ENCODE measurements around the gene STRIP1.
"Not testable (repeated sequence)": the region's sequence is repeated elsewhere in the genome, so short reads cannot be mapped to it uniquely, and the experiment has no call there.

Gene STRIP1

DNA sequence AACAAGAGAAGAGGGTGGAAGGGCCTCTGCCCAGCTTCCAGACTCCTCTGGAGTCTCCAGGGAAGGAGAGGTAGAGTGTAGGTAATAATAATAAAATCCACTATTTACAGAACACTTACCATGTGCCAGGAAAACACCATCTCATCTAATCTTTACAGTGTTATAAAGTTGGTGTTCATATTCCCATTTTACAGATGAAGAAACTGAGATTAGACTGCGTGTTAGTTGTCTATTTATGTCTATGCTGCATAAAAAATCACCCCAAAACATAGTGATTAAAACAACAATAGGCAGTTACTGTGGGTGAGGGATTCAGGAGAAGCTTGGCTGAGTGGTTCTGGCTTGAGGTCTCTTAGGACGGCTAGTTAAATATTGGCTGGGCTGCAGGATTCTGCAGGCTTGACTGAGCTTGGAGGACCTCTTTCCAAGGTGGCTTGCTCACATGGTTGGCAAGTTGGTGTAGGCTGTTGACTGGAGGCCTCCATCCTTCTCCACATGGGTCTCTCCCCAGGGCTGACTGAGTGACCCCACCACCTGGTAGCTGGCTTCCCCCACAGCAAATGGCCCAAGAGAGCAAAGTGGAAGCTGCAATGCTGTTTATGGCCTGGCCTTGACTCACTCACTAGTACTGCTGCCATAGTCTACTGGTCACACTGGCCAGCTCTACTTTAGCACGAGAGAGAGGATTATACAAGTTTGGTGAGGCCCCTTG is 42.5 kb downstream of the STRIP1 start:
- Histone ChIP-seq H3K9me3 (no peaks in the 10 kb centered on the region), H3K4me1 (no peaks in the 10 kb centered on the region), H3K4me3 (no peak overlapping the region), H3K36me3 (replicated peaks) (no peaks in the 10 kb centered on the region), H3K27me3 (ENCODE audit: low read depth) (peaks cover 20% of the 10 kb centered on the region)
- in situ Hi-C loops (cut with MboI; ENCODE audit: low sequenced_read_pairs), result no loop called here
- no peak for DNase-seq (ENCODE audit: low spot score in 2 of 2)

DNA sequence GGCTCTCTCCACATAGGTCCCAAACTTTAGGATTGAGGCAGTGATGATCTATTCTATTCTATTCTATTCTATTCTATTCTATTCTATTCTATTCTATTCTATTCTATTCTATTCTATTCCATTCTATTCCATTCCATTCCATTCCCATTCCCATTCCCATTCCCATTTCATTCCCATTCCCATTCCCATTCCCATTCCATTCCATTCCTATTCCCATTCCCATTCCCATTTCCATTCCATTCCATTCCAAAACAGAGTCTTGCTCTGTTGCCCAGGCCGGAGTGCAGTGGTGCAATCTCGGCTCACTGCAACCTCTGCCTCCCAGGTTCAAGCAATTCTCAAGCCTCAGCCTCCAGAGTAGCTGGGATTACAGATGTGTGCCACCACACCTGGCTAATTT is 45.6 kb downstream of the STRIP1 start:
- H3K36me3 ChIP-seq (replicated peaks); H3K4me1 ChIP-seq; in situ Hi-C loops (cut with MboI; ENCODE audit: low sequenced_read_pairs); H3K4me3 ChIP-seq; H3K9me3 ChIP-seq; DNase-seq (ENCODE audit: low spot score in 2 of 2): not testable (repeated sequence)
- H3K27me3 ChIP-seq (ENCODE audit: low read depth), result peaks cover 36% of the 10 kb centered on the region

DNA sequence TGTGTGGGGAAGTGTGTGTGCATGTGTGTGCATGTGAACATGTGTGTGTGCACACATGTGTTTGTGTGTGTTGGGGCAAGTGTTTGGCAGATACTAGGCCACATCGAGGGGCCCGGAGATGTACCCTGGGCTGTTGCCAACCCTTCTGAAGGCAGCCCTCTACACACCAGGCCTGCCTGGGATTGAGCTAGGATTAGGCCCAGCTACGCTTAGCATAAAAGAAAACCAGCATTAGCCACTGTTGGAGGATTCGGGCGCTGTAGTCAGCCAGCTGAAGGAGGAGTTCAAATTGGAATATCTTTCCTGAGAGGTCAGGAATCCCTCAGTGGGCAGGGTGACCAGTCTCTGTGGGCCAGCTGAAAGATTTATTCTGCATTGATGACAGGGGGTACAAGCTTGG is 46.6 kb downstream of the STRIP1 start:
- no peaks in the 10 kb centered on the region for H3K36me3 ChIP-seq (replicated peaks)
- peaks cover 47% of the 10 kb centered on the region for H3K27me3 ChIP-seq (ENCODE audit: low read depth)
- peaks cover 7% of the 10 kb centered on the region for H3K4me1 ChIP-seq
- DNase-seq (ENCODE audit: low spot score in 2 of 2), result no peak
- in situ Hi-C loops (cut with MboI; ENCODE audit: low sequenced_read_pairs), result no loop called here
- no peaks in the 10 kb centered on the region for H3K9me3 ChIP-seq
- H3K4me3 ChIP-seq, result no peak overlapping the region

DNA sequence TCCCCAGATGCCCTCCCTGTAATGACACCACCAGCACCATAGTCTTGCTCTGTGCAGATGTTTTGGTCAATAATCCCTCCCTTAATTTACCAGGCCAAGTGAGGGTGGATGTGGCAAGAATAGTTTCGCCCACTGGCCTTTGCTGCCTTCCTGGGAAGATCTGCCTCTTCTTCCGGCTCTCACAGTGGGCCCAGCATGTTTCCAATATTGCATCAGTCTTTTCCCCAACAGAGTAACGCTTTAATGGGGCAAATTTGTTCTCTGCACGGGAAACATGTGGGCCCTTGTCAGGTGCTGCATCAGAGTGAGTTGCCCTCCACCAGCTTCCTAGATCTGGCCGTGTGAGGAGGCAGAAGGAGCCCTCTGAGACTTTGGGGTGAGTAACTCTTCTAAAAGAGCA is 48.1 kb downstream of the STRIP1 start:
- H3K4me3 ChIP-seq, result no peak overlapping the region
- peaks cover 53% of the 10 kb centered on the region for H3K27me3 ChIP-seq (ENCODE audit: low read depth)
- no peak for DNase-seq (ENCODE audit: low spot score in 2 of 2)
- in situ Hi-C loops (cut with MboI; ENCODE audit: low sequenced_read_pairs), result no loop called here
- H3K4me1 ChIP-seq, result peaks cover 7% of the 10 kb centered on the region
- no peaks in the 10 kb centered on the region for H3K36me3 ChIP-seq (replicated peaks)
- H3K9me3 ChIP-seq, result no peaks in the 10 kb centered on the region

DNA sequence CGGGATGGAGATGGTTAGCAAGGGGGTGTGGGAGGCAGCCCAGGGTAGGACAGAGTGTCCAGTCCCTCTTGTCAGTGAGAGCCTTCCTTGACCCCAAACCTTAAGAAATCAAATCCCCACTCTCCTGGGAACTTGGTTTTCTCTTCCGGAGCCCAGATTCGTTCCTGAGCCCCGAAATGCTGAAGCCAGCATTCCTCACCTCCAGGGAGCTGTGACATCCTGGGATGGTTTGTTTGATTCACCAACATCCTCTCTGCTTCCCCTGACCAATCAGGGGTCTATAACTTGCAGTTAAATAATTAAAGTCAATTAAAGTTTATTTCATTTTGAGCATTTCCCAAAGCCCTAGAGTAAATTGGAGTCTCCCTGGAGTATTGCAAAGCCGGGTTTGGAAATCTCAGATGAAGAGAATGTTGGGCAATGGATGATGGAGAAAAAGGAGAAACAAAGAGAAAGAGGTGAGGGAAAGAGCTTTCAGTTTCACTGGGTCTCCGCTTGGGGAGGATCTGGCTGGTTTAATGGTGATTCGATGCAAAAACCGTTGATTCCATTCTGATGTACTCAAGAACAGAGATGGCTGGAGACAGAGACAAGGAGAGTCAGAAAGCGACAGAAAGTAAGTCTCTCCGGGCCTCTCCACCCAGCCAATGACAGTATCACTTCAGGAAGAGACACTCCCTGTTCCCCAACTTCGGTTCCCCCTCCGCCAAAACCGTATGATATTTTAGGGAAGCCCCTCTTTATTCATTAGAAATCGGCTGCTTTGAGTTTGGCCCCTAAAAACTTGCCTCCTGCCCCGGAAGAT is 48.8 kb downstream of the STRIP1 start:
- Histone ChIP-seq H3K4me3 (no peak overlapping the region), H3K36me3 (replicated peaks) (no peaks in the 10 kb centered on the region), H3K9me3 (no peaks in the 10 kb centered on the region), H3K4me1 (peaks cover 7% of the 10 kb centered on the region), H3K27me3 (ENCODE audit: low read depth) (peaks cover 56% of the 10 kb centered on the region)
- no peak for DNase-seq (ENCODE audit: low spot score in 2 of 2)
- in situ Hi-C loops (cut with MboI; ENCODE audit: low sequenced_read_pairs), result no loop called here

DNA sequence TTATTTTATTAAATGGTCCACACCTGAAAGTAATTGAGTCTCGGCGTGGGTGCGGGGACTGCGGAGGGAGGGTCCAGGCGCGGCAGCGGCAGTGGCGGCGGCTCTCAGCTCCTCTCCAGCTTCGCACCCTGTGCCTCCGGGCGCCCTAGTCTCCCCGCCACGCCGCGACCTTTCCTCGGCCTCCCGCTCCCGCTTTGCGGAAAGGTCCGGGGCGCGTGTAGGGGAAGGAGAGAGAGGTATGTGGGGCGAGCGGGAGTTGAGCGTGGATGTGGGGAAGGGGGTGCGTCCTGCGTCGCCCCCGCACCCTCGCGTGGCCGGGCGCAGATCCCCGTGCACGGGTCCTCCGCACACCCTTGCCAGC is 49.4 kb downstream of the STRIP1 start:
- peaks cover 56% of the 10 kb centered on the region for H3K27me3 ChIP-seq (ENCODE audit: low read depth)
- H3K4me1 ChIP-seq, result peaks cover 7% of the 10 kb centered on the region
- H3K36me3 ChIP-seq (replicated peaks), result no peaks in the 10 kb centered on the region
- no peaks in the 10 kb centered on the region for H3K9me3 ChIP-seq
- in situ Hi-C loops (cut with MboI; ENCODE audit: low sequenced_read_pairs), result no loop called here
- DNase-seq (ENCODE audit: low spot score in 2 of 2), result no peak
- peak overlapping the region; percentile 21 for H3K4me3 ChIP-seq

DNA sequence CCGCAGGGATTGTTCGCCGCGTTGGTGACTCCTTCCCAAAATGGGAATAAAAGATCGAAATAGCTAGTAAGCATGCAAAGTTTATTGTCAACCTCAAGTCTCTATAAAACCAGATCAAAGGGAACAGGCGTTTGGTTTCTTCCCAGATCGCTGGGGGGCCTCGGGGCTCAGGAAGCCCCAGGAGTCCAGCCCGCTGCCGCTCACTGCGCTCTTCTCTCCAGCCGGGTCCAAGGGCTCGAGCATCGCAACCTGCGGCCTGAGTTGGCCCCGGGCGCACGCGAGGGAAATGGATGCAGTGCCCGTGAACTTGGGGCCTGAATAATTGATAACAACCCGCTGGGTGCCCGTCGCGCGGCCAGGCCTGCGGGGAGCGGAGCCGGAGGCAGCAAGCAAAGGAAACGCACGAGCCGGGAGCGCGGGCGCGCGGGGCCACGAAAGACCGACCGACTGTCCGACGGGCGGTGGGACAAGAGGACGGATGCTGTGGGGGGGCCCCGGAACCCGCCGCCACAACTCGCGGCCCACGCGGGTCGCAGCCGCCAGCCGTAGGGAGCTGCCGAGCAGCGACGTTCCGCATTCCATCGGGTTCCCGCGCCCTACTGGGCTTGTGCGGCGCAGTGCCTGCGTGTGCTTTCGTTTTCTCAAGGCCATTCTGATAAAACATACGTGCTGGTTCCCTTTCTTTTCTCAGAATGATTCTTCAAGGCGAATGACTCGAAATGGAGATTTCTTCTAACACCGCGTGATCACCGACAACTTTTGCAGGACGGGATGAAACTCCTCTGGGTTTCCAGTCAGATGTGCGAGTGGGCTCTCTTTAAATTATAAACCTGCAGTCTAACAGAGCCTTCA is 50.0 kb downstream of the STRIP1 start:
- Histone ChIP-seq H3K27me3 (ENCODE audit: low read depth) (peaks cover 56% of the 10 kb centered on the region), H3K4me3 (peak overlapping the region; percentile 21), H3K36me3 (replicated peaks) (no peaks in the 10 kb centered on the region), H3K4me1 (peaks cover 7% of the 10 kb centered on the region), H3K9me3 (no peaks in the 10 kb centered on the region)
- DNase-seq (ENCODE audit: low spot score in 2 of 2), result peak in 1 of 2 experiments; percentile 33
- in situ Hi-C loops (cut with MboI; ENCODE audit: low sequenced_read_pairs), result no loop called here

DNA sequence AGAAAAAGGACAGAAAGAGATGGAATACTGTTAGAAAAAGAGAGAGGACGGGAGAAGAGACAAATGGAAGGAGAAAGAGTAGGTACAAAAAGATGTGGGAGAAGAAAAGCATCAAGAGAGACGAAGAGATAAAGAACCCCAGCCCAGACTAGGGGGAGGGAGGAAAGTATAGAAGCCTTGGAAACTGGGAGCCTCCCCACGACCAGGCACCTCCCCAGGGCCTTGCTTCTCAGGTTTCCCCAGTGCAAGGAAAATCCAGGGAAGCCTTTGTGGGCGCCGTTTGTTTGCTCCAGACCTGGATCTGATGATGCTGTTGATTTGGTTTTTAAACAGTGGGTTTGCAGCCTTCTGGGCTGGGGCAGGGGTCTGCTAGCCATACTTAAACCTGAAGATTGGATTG is 51.2 kb downstream of the STRIP1 start:
- Histone ChIP-seq H3K4me3 (no peak overlapping the region), H3K36me3 (replicated peaks) (no peaks in the 10 kb centered on the region), H3K4me1 (peaks cover 7% of the 10 kb centered on the region), H3K9me3 (no peaks in the 10 kb centered on the region), H3K27me3 (ENCODE audit: low read depth) (peaks cover 56% of the 10 kb centered on the region)
- no peak for DNase-seq (ENCODE audit: low spot score in 2 of 2)
- in situ Hi-C loops (cut with MboI; ENCODE audit: low sequenced_read_pairs), result no loop called here

DNA sequence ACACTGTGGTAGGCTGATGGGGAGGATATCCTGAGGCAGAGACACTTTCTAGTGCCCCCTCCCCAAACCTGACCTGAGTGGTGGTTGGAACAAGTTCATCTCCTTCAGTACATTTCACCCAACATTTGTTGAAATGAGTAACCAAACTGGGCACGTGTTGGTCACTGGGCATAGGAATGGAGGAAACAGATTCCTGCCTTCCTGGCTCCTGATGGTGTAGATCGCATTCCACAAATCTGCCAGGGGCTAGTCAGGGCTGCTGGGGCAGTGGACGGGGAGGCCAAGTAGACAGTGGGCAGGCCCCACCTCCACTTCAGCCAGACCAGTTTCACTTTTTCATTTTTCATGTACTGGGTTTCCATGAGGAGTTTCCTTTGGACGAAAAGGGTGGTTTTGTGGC is 52.5 kb downstream of the STRIP1 start:
- H3K36me3 ChIP-seq (replicated peaks), result no peaks in the 10 kb centered on the region
- peaks cover 7% of the 10 kb centered on the region for H3K4me1 ChIP-seq
- in situ Hi-C loops (cut with MboI; ENCODE audit: low sequenced_read_pairs), result no loop called here
- H3K9me3 ChIP-seq, result no peaks in the 10 kb centered on the region
- peaks cover 52% of the 10 kb centered on the region for H3K27me3 ChIP-seq (ENCODE audit: low read depth)
- H3K4me3 ChIP-seq, result no peak overlapping the region
- DNase-seq (ENCODE audit: low spot score in 2 of 2), result no peak

DNA sequence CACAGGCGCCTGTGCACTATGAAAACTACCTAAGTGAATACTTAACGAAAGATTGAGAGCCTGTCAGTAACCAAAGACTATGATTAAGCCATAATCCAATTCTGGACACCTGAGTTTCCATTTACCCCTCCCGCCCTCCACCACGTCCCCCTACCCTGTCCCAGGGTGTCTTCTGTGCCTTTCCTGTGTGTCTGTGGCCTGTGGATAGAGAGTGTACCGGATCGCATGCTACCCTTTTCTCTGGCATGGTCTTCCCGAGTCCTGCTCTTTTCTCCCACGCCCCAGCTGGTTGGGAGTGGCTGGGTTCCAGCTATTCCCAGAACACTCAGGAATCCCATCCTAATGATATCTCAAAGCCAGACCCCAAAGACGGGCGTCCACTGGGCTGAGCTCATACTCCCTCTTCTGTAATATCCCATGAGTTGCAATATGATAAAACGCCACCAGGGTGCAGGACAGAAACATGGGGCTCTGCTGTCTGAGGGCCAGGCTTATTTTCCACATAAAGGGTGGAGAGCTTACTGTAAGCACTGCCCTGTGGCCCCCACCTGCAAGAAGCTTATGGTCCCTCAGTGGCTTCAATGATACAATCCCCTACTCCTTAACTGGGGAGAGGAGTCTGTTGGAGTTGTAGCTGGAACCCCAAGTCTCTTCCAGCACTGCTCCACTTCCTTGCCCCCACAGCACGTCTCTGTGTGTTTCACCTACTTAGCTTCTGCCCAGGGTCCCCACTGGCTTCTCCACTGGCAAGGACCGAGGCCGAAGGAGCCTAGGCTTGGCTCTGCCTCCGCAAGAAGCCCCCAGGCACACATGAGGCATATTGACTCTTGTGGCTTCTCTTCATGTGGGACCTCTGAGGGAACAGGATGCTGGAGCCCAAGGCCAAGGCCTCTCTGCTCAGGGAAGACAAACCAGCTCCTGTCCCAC is 53.7 kb downstream of the STRIP1 start:
- H3K27me3 ChIP-seq (ENCODE audit: low read depth), result peaks cover 42% of the 10 kb centered on the region

DNA sequence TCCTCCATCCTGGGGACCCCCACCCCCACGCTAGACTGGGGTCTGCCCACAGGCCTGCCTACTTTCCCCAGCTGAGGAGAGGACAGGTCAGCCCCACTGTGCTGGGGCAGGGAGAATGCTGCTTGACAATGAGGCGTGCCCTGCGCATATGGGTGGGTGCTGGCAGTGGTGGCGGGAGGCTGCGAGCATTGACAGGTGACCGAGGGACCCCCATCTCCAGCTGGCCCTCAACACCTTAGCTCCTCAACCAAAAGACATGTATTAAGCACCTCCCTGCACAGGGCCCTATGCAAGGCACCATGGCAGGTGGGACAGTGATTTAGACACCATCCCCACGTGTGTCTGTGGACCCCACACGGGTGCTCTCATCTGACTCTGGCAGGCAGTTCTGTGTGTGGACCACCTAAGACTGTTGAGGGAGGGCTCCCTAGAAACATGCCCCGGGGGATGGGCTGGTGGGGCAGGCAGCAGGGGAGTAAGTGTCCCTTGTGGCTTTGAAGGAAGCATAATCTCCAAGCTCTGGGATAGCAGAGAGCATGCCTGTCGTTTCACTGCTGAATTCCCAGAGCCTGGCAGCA is 54.4 kb downstream of the STRIP1 start:
- in situ Hi-C loops (cut with MboI; ENCODE audit: low sequenced_read_pairs), result no loop called here
- H3K27me3 ChIP-seq (ENCODE audit: low read depth), result peaks cover 34% of the 10 kb centered on the region
- H3K9me3 ChIP-seq, result no peaks in the 10 kb centered on the region
- no peak overlapping the region for H3K4me3 ChIP-seq
- no peak for DNase-seq (ENCODE audit: low spot score in 2 of 2)
- no peaks in the 10 kb centered on the region for H3K36me3 ChIP-seq (replicated peaks)
- H3K4me1 ChIP-seq, result peaks cover 5% of the 10 kb centered on the region

More for the DNA sequence above, 53.7 kb downstream of the STRIP1 start:
- no peaks in the 10 kb centered on the region for H3K9me3 ChIP-seq
- DNase-seq (ENCODE audit: low spot score in 2 of 2), result peak; percentile 48 to 77
- no peaks in the 10 kb centered on the region for H3K36me3 ChIP-seq (replicated peaks)
- peaks cover 7% of the 10 kb centered on the region for H3K4me1 ChIP-seq
- in situ Hi-C loops (cut with MboI; ENCODE audit: low sequenced_read_pairs), result no loop called here
- H3K4me3 ChIP-seq, result no peak overlapping the region

DNA sequence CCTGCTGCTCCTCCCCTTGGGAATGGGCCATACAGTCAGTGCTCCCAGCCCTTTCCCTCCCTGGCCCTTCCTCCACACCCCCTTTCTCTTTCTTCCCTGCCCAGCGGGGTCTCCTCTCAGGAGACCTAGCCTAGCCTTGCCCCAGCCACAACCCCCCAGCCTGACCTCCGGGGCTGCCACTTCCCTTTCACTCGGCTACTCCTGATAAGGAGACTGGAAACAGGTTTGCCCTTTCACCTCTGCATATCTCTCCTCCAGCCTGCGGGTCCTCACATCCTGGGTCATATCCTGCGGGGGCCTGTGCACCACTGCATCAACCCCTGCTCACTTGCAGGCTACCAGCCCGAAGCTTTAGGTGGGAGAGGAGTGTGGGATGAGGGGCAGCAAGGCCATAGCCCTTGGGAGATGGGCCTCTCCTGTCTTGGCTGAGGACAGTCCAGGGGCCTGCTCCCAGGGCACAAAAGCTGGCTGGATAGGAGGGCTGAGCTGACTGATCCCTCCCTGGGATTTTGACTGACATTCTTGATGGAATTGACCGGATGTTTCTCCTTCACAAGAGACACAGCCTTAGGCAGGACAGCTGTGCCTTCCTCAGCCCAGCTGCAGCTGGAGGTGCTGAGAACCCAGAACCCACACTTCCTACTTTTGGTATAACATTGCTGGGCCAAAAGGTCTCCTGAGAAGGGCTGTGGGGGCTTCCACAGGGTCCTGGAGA is 55.3 kb downstream of the STRIP1 start:
- in situ Hi-C loops (cut with MboI; ENCODE audit: low sequenced_read_pairs), result no loop called here
- no peaks in the 10 kb centered on the region for H3K4me1 ChIP-seq
- no peak for DNase-seq (ENCODE audit: low spot score in 2 of 2)
- no peaks in the 10 kb centered on the region for H3K36me3 ChIP-seq (replicated peaks)
- H3K4me3 ChIP-seq, result no peak overlapping the region
- peaks cover 25% of the 10 kb centered on the region for H3K27me3 ChIP-seq (ENCODE audit: low read depth)
- H3K9me3 ChIP-seq, result no peaks in the 10 kb centered on the region

All from HAP-1 (cell line).